Thyroid gland (tissue), 4 donors: ENCODE data around the gene PIK3AP1.

Experiments used
- POLR2A ChIP-seq, 2 donors: fragments of 450-650 bp; IDR thresholded peaks; one replicate each; pipeline ENCODE4 v1.6.1; 2017; ENCODE audit warnings: antibody characterized with exemption in 2 of 2, mild to moderate bottlenecking in 2 of 2, moderate library complexity in 1 of 2
- TF ChIP-seq, protein P1 (sequence below), 6 experiments: fragments of 200-600 bp in 3 of 6; fragments of 450-650 bp in 3 of 6; sonication (generic) in 3 of 6; IDR thresholded peaks; one replicate each; pipeline ENCODE4 v1.5.1; 2016 to 2019; ENCODE audit warnings: antibody characterized with exemption in 6 of 6, mild to moderate bottlenecking in 2 of 6, inconsistent platforms in 1 of 6, moderate library complexity in 1 of 6

DNA sequence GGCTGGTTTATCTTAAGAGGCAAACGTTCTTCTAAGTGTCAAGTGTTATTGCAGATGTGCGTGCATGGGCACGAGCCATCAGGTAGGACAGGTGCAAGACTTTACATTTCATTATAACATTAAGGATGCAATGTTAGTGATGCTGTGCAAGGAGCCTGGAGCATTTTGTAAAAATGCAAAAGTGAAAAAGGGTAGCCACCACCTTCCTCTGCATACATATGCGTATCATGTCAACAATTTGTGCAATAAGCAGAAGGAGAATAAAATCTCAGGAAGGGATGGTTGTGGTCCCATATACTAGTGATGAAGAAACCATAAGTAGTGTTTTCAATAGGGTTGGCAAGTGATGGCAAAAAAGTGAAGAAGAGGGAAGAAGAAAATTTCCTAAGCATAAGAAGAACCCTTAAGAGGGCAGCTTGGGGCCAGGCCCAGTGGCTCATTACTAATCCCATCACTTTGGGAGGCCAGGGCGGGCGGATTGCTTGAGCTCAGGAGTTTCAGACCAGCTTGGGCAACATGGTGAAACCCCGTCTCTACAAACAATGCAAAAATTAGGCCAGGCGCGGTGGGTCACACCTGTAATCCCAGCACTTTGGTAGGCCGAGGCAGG lies 7.5 kb downstream of the PIK3AP1 start:
- TF ChIP-seq, protein P1, sequence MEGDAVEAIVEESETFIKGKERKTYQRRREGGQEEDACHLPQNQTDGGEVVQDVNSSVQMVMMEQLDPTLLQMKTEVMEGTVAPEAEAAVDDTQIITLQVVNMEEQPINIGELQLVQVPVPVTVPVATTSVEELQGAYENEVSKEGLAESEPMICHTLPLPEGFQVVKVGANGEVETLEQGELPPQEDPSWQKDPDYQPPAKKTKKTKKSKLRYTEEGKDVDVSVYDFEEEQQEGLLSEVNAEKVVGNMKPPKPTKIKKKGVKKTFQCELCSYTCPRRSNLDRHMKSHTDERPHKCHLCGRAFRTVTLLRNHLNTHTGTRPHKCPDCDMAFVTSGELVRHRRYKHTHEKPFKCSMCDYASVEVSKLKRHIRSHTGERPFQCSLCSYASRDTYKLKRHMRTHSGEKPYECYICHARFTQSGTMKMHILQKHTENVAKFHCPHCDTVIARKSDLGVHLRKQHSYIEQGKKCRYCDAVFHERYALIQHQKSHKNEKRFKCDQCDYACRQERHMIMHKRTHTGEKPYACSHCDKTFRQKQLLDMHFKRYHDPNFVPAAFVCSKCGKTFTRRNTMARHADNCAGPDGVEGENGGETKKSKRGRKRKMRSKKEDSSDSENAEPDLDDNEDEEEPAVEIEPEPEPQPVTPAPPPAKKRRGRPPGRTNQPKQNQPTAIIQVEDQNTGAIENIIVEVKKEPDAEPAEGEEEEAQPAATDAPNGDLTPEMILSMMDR (IDR thresholded peaks at IDR 0.05): no peak
- TF ChIP-seq POLR2A (IDR thresholded peaks at IDR 0.05): no peak
